ENCODE results near the gene TNFSF10. TPM values are rescaled to one million over a fixed set of nuclear protein-coding genes. Genes with fewer than 3 reads are reported as not detected.
A peak's percentile ranks its signal among the peaks of the same experiment; 100 is the strongest.

Gene TNFSF10
- total and polyA plus RNA-seq, 10 of the 15 experiments (the other 5 are each of a cell fraction or from before 2014, with no cell fraction given) = 2.1 to 12.3 (median 4.4) TPM

GRCh38 chr3:172522871-172523818 lies at the start of gene TNFSF10 (continued):
- TF ChIP-seq SMAD1 (IDR thresholded peaks at IDR 0.05; ENCODE audit: low read depth, partially characterized antibody) = no peak
- no peak for TF ChIP-seq NR2C2 (IDR thresholded peaks at IDR 0.05; ENCODE audit: borderline replicate concordance, control insufficient read depth, insufficient read length, low read depth)
- TF ChIP-seq SIX5 (IDR thresholded peaks at IDR 0.05; ENCODE audit: low read depth, low read length, severe bottlenecking) = no peak
- TF ChIP-seq YY1 (IDR thresholded peaks at IDR 0.05; ENCODE audit: low read depth, low read length) = 0 out of 2 replicates have a peak, but pooled peaks have one; percentile 10
- TF ChIP-seq SREBF1 (IDR thresholded peaks at IDR 0.05; ENCODE audit: low read length) = no peak
- no peak for TF ChIP-seq PAX5 (IDR thresholded peaks at IDR 0.05; ENCODE audit: borderline replicate concordance, low read depth, low read length)
- peak; percentile 32; the same call in 1 of the 2 replicates for TF ChIP-seq EED (IDR thresholded peaks at IDR 0.05; ENCODE audit: low read depth)
- no peak for TF ChIP-seq ASH2L (IDR thresholded peaks at IDR 0.05; ENCODE audit: borderline replicate concordance, low read depth)
- no peak for TF ChIP-seq NFYB (IDR thresholded peaks at IDR 0.05; ENCODE audit: insufficient read depth, low read depth, low read length)
- TF ChIP-seq HDAC2 (IDR thresholded peaks at IDR 0.05) = no peak
- TF ChIP-seq BHLHE40 (IDR thresholded peaks at IDR 0.05; ENCODE audit: borderline replicate concordance in 1 of 2, low read depth in 2 of 2, low read length in 1 of 2) = no peak
- TF ChIP-seq POU2F2 (IDR thresholded peaks at IDR 0.05; ENCODE audit: borderline replicate concordance, low read depth, low read length) = peak; percentile 51; the same call in 2 of the 3 replicates
- TF ChIP-seq IRF4 (IDR thresholded peaks at IDR 0.05; ENCODE audit: low read depth, low read length) = 0 out of 2 replicates have a peak, but pooled peaks have one; percentile 44
- TF ChIP-seq ZNF207 (IDR thresholded peaks at IDR 0.05; ENCODE audit: borderline replicate concordance) = no peak
- TF ChIP-seq, protein P1, sequence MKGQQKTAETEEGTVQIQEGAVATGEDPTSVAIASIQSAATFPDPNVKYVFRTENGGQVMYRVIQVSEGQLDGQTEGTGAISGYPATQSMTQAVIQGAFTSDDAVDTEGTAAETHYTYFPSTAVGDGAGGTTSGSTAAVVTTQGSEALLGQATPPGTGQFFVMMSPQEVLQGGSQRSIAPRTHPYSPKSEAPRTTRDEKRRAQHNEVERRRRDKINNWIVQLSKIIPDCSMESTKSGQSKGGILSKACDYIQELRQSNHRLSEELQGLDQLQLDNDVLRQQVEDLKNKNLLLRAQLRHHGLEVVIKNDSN (IDR thresholded peaks at IDR 0.05; ENCODE audit: borderline replicate concordance, extremely low read length, insufficient read depth, low read depth, low read length) = no peak
- no peak for TF ChIP-seq CUX1 (IDR thresholded peaks at IDR 0.05; ENCODE audit: insufficient replicate concordance, low read depth, low read length)
- no peak for TF ChIP-seq ZNF384 (IDR thresholded peaks at IDR 0.05; ENCODE audit: borderline replicate concordance, low read depth, low read length)
- TF ChIP-seq, protein P2, sequence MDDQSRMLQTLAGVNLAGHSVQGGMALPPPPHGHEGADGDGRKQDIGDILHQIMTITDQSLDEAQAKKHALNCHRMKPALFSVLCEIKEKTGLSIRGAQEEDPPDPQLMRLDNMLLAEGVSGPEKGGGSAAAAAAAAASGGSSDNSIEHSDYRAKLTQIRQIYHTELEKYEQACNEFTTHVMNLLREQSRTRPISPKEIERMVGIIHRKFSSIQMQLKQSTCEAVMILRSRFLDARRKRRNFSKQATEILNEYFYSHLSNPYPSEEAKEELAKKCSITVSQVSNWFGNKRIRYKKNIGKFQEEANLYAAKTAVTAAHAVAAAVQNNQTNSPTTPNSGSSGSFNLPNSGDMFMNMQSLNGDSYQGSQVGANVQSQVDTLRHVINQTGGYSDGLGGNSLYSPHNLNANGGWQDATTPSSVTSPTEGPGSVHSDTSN (IDR thresholded peaks at IDR 0.05; ENCODE audit: insufficient replicate concordance, low read depth, low read length) = no peak
- no peak for TF ChIP-seq MEF2A (IDR thresholded peaks at IDR 0.05; ENCODE audit: insufficient read depth, low read depth, low read length)
- no peak for TF ChIP-seq ELK1 (IDR thresholded peaks at IDR 0.05; ENCODE audit: low read depth, low read length)

Measured in GM12878 (cell line).